Cerebellar nuclear complex (tissue), 1 donor: Measurements from ENCODE around the gene PITPNB.

Experiments used
- DNase-seq, 2 experiments: peaks; one replicate each; lab custom pipeline; 2025; lab: John Stamatoyannopoulos, UW

Gene PITPNB

GRCh38 chr22:27859336-27859735 is 59.7 kb downstream of the PITPNB start:
- no peak for DNase-seq

DNA sequence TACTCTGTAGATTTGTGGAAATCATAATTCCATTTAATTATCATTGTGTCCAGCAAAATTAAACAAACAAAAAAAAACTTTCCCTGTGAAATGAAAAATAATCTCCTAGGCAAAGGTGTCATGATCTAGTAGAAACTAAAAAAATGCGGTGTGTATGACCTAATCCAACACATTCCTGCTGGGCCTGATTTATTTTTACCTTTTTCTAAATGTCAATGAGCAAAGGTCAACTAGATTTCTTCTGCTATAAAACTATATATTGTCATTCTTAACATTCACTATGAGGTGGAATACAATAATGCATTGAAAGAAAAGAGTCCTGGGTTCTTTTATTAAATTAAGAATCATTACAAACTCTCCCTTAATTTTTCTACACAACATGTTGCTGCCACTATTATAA is 60.4 kb downstream of the PITPNB start:
- no peak for DNase-seq

DNA sequence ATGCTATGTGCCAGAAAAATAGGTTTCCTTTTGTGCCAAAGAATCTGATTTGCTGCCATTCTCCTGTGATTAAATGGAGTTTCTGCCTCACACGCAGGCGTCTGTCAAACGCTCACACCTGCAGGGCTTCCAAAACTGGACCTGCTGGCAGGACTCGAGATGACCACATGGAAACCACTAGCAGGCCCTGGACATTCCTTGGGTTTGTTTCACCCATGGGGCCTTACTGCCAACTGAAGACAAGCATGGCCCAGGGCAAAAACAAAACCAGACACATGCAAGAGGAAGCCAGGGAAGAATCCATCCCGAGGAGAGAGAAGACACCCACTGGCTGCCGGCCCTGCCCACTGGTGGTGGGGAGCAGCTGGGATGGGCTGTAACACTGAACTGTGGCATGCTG is 61.6 kb downstream of the PITPNB start:
- DNase-seq, result no peak

DNA sequence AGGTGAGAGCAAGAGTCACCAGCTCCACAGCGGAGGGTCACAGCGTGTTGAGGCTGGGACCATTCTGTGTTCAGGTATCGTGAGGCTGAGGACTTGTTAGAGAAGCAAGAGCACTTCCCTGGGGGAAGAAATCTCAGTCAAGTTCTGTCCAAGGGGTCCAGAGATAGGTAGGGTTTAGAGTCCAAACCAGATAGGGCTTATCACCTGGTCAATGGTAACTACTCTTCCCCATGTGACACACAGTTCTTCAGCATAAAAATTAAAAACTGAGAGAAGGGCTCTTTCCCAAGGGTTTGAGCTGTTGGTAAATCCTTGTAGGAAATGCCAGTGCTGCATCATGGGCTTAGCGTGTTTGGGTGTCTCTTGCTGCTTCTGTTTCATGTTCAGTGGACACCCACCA is 62.7 kb downstream of the PITPNB start:
- DNase-seq, result no peak

DNA sequence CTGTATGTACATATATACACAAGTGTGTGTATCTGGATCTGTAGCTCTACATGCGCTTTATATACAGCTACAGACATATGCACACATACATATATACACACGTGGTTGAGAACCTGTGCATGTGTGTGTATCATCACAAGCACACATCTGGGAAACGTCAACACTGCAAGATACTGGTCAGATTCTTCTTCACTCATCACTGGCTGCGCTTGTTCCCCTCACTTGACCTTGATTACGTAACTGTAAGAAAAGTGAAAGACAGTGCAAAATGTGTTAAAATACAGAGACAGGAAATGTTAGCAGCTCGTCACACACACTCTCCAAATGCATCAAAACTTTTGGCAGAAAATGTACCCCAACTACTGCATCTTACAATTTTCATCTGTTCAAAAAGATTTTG is 65.6 kb downstream of the PITPNB start:
- DNase-seq, result no peak

- no peak for DNase-seq
Observed at GRCh38 chr22:27851974-27852746, 66.9 kb downstream of the PITPNB start.

- no peak for DNase-seq
Observed at GRCh38 chr22:27850000-27850521, 69.0 kb downstream of the PITPNB start.

GRCh38 chr22:27848005-27848404 is 71.1 kb downstream of the PITPNB start:
- DNase-seq, result no peak

- no peak for DNase-seq
Observed at GRCh38 chr22:27846910-27847309, 72.1 kb downstream of the PITPNB start.

- DNase-seq, result no peak
Observed at GRCh38 chr22:27846248-27846757, 72.8 kb downstream of the PITPNB start.

GRCh38 chr22:27845644-27846043 is 73.4 kb downstream of the PITPNB start:
- no peak for DNase-seq

- no peak for DNase-seq
Observed at GRCh38 chr22:27844656-27845591, 74.1 kb downstream of the PITPNB start.

DNA sequence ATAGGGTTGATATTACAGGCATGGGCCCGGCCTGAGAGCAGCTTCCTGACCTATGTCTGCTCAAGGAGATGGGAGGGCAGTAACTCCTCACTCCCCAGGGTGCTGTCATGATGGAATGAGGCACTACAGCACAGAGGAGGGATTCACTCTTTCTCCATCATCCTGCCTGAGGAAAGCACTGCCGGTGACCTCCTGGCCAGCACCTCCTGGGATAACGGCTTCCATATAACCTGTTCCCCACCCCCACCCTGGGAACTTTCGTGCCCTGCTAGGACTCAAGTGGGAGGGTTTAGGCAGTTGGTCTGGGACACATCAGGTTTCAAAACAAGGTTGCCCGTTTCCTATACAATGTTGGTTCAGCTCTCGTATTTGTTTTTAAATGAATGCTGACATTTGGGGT is 74.8 kb downstream of the PITPNB start:
- no peak for DNase-seq

- no peak for DNase-seq
Observed at GRCh38 chr22:27843441-27843840, 75.6 kb downstream of the PITPNB start.

- DNase-seq, result no peak
Observed at GRCh38 chr22:27842669-27843431, 76.2 kb downstream of the PITPNB start.

GRCh38 chr22:27842201-27842600 is 76.9 kb downstream of the PITPNB start:
- DNase-seq, result no peak

GRCh38 chr22:27840436-27840835 is 78.6 kb downstream of the PITPNB start:
- DNase-seq, result no peak

DNA sequence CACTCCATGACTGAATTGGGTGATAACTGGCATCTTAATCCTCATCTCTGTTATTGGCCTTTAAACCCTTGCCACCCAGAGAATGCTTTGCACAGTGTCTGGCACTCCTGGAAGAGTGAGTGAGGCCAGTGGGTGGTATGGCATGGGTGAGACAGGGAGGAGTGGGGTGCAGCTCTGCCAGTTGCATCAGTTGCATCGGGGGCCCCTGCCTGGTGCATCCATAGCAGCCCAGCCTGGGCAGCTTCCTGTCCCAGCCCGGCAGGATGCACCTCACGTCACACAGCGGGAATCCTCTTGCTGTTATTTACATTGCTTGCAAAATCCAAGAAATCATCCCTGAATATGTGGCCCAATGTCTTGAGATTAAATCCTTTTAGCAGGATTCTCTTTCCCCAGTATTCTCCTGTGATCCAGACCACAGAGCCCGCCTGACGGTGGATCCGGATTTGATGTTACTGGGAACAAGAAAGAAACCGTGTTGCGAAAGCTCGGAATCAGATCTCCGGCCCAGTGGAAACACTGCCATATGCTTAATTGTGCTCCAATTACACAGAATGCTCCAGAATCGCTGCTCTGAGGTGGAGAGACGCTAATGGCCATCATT is 79.9 kb downstream of the PITPNB start:
- DNase-seq, result no peak

DNA sequence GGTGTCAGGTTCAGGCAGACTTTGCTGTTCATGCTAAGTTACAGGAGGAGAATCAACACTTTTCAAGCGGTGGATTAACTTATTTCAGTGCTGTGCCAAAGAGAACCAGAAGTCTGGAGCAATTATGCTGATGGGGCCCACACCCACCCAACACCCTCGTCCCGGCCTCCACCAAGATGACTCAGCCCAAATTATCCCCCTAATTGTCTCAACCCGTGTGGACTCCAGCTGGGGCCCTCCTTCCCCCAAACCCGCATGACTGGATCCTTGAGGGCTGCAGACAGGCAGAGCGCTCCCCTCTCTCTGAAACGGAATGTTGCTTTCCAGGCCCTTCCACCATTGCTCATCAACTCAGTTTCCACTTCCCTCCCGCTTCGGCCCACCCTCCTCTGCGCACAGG is 82.9 kb downstream of the PITPNB start:
- DNase-seq, result no peak

DNA sequence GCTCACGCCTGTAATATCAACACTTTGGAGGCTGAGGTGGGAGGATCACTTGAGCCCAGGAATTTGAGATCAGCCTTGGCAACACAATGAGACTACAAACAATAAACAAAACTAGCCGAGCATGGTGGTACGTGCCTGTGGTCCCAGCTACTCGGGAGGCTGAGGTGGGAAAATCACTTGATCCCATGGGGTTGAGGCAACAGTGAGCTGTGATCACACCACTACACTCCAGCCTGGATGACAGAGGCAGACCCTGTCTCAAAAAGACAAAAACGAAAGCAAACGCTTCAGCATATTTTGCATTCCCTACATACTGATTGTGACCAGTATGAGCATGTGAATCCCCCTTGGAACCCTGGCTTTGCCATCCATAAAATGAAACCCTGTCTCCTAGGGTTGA is 83.6 kb downstream of the PITPNB start:
- DNase-seq, result no peak

- no peak for DNase-seq
Observed at GRCh38 chr22:27834364-27835185, 84.5 kb downstream of the PITPNB start.
